HepG2 (cell line): ENCODE data around the gene ECHS1.

Source experiments
- GMEB1 ChIP-seq: sonication (generic); formaldehyde crosslinking; IDR thresholded peaks from 2 replicates; pipeline ENCODE4 v1.5.1; 2020; ENCODE audit warnings: missing genetic modification reagents, mild to moderate bottlenecking, borderline replicate concordance
- MAFK ChIP-seq, 2 experiments: IDR thresholded peaks in 1 of 2; conservative IDR thresholded peaks in 1 of 2; 2 replicates each; pipeline ENCODE4 v1.6.1; 2011; ENCODE audit warnings: improper control_type of control experiment in 2 of 2, low read length in 2 of 2
- TF ChIP-seq, protein P1 (sequence below): sonication (generic); formaldehyde crosslinking; conservative IDR thresholded peaks from 2 replicates; pipeline ENCODE4 v1.4.0; 2020; ENCODE audit warnings: missing genetic modification reagents

DNA sequence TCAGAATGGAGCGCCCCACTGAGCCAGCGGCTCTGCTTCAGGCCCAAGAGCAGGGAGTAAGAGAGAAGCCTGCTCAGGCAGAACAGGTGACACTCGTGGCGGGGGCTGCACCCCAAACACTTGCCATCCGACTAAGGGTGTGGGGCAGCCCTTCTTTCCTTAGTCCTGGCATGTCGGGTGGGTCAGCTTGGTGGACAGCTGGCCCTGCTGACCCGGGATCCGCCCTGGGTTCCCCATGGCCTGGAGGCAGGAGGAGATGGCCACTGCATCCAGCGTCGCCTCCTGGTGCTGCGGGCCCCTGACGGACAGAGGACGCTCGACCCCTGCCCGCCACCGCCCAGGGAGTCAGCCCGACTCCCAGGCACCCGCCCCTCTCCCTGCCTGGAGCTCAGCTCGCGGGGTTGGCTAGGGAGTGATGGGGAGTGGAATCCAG is 4.7 kb upstream of the ECHS1 start:
- TF ChIP-seq MAFK (conservative IDR thresholded peaks at IDR 0.05 in 1 of 2, IDR thresholded peaks at IDR 0.05 in 1 of 2; ENCODE audit: low read length in 2 of 2), result no peak
- no peak for TF ChIP-seq GMEB1 (CRISPR knock-in tag)
- TF ChIP-seq, protein P1, sequence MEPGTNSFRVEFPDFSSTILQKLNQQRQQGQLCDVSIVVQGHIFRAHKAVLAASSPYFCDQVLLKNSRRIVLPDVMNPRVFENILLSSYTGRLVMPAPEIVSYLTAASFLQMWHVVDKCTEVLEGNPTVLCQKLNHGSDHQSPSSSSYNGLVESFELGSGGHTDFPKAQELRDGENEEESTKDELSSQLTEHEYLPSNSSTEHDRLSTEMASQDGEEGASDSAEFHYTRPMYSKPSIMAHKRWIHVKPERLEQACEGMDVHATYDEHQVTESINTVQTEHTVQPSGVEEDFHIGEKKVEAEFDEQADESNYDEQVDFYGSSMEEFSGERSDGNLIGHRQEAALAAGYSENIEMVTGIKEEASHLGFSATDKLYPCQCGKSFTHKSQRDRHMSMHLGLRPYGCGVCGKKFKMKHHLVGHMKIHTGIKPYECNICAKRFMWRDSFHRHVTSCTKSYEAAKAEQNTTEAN (CRISPR knock-in tag), result no peak
